ENCODE data around the gene ITGA11. TPM values are rescaled to one million over a fixed set of nuclear protein-coding genes. Genes with fewer than 3 reads are reported as not detected.

The ITGA11 gene
- total RNA-seq, 3 donors from 2014 or later (not counting 1 experiment from before 2014, with no cell fraction given) = not detected

DNA sequence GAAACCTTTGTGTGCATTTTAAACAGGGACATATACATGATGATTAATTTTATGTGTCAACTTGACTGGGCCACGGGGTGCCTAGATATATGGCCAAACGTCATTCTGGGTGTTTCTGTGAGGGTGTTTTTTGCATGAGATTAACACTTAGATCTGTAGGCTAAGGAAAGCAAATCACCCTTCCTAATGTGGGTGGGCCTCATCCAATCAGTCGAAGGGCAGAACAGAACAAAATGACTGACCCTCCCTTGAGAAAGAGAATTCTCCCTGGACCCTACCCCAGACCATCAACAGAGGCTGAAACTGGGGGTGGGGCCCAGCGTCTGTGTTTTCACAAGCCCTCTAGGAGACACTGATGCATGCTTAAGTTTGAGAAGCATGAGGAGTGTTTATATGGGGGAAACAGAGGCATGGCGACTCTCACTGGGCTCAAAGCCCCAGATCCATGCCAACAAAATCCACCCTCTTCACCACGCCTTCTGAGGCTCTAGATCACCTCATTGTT is 56.2 kb downstream of the ITGA11 start:
- no peaks in the 10 kb centered on the region for H3K4me1 Mint-ChIP-seq
- no peak for DNase-seq
- H3K9me3 Mint-ChIP-seq = no peaks in the 10 kb centered on the region
- H3K9me3 ChIP-seq (ENCODE audit: control insufficient read depth, insufficient read depth, low read length) = no peaks in the 10 kb centered on the region
- H3K27ac Mint-ChIP-seq = no peak overlapping the region
- ATAC-seq = no peak
- 72% methylated on average over 5 of the region's 6 CpGs for WGBS (ENCODE audit: insufficient coverage)
- no peaks in the 10 kb centered on the region for H3K4me1 ChIP-seq (ENCODE audit: control insufficient read depth, insufficient read depth, low read length)
- H3K27me3 ChIP-seq (ENCODE audit: control insufficient read depth, insufficient read depth, low read length) = no peaks in the 10 kb centered on the region
- intact Hi-C loops (cut with micrococcal nuclease) = no loop called here
- no peak for TF ChIP-seq CTCF (IDR thresholded peaks at IDR 0.05)
- H3K36me3 Mint-ChIP-seq = no peaks in the 10 kb centered on the region
- no peak overlapping the region for H3K4me3 ChIP-seq (ENCODE audit: low read length)
- H3K27me3 Mint-ChIP-seq (ENCODE audit: low read depth in 2 of 2) = no peaks in the 10 kb centered on the region
- H3K36me3 ChIP-seq (ENCODE audit: control insufficient read depth, insufficient read depth, low read length) = no peaks in the 10 kb centered on the region
- no peak overlapping the region for H3K27ac ChIP-seq (ENCODE audit: low read length)
- no peak overlapping the region for H3K4me3 Mint-ChIP-seq

- H3K27me3 ChIP-seq (ENCODE audit: control insufficient read depth, insufficient read depth, low read length) = no peaks in the 10 kb centered on the region
- H3K27ac Mint-ChIP-seq = no peak overlapping the region
- H3K27me3 Mint-ChIP-seq (ENCODE audit: low read depth in 2 of 2) = no peaks in the 10 kb centered on the region
- WGBS (ENCODE audit: insufficient coverage) = 91% methylated on average over 2 of the region's 5 CpGs
- no peaks in the 10 kb centered on the region for H3K9me3 ChIP-seq (ENCODE audit: control insufficient read depth, insufficient read depth, low read length)
- no peak for TF ChIP-seq CTCF (IDR thresholded peaks at IDR 0.05)
- H3K36me3 Mint-ChIP-seq = no peaks in the 10 kb centered on the region
- no peaks in the 10 kb centered on the region for H3K36me3 ChIP-seq (ENCODE audit: control insufficient read depth, insufficient read depth, low read length)
- no peak for DNase-seq
- H3K9me3 Mint-ChIP-seq = no peaks in the 10 kb centered on the region
- no peak overlapping the region for H3K4me3 ChIP-seq (ENCODE audit: low read length)
- no peaks in the 10 kb centered on the region for H3K4me1 Mint-ChIP-seq
- intact Hi-C loops (cut with micrococcal nuclease) = no loop called here
- H3K4me1 ChIP-seq (ENCODE audit: control insufficient read depth, insufficient read depth, low read length) = no peaks in the 10 kb centered on the region
- no peak for ATAC-seq
- H3K4me3 Mint-ChIP-seq = no peak overlapping the region
- no peak overlapping the region for H3K27ac ChIP-seq (ENCODE audit: low read length)
These were observed 56.8 kb downstream of the ITGA11 start for GRCh38 chr15:68375191-68375631.

DNA sequence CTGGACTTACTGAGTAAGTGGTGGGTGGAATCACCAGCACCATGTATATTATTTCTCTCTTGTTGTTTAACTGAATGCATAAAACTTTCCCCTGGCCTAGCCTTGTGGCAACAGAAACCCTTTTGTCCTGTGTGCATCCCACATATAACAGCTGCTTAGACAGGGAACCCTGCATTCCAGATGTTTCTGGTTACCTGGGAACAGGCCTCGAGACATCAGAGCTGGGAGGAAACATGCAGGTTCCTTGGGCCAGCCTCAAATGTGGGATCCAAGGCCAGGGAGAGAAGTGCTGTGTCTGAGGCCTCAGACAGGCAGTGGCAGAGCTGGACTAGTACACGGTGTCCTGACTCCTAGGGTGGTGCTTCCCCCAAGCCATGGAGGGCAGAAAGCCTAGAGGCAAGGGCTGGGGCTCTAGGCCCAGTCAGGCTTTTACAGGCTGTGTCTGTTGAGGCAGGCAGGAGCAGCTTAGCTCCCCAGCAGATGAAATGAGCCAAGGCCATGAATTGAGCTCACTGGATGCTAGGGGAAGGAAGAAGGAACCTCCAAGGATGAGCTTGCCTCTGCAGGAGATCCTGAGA is 57.7 kb downstream of the ITGA11 start:
- Histone ChIP-seq H3K4me1 (ENCODE audit: control insufficient read depth, insufficient read depth, low read length) (no peaks in the 10 kb centered on the region), H3K4me3 (ENCODE audit: low read length) (no peak overlapping the region), H3K27me3 (ENCODE audit: control insufficient read depth, insufficient read depth, low read length) (no peaks in the 10 kb centered on the region), H3K27ac (ENCODE audit: low read length) (no peak overlapping the region), H3K9me3 (ENCODE audit: control insufficient read depth, insufficient read depth, low read length) (no peaks in the 10 kb centered on the region), H3K36me3 (ENCODE audit: control insufficient read depth, insufficient read depth, low read length) (no peaks in the 10 kb centered on the region)
- H3K27me3 Mint-ChIP-seq (ENCODE audit: low read depth in 2 of 2) = no peaks in the 10 kb centered on the region
- no peak overlapping the region for H3K27ac Mint-ChIP-seq
- no peaks in the 10 kb centered on the region for H3K36me3 Mint-ChIP-seq
- H3K9me3 Mint-ChIP-seq = no peaks in the 10 kb centered on the region
- no peak overlapping the region for H3K4me3 Mint-ChIP-seq
- ATAC-seq (no peak), DNase-seq (no peak)
- no peaks in the 10 kb centered on the region for H3K4me1 Mint-ChIP-seq
- 73% methylated on average over 2 of the region's 2 CpGs for WGBS (ENCODE audit: insufficient coverage)
- TF ChIP-seq CTCF (IDR thresholded peaks at IDR 0.05) = no peak
- intact Hi-C loops (cut with micrococcal nuclease) = no loop called here

DNA sequence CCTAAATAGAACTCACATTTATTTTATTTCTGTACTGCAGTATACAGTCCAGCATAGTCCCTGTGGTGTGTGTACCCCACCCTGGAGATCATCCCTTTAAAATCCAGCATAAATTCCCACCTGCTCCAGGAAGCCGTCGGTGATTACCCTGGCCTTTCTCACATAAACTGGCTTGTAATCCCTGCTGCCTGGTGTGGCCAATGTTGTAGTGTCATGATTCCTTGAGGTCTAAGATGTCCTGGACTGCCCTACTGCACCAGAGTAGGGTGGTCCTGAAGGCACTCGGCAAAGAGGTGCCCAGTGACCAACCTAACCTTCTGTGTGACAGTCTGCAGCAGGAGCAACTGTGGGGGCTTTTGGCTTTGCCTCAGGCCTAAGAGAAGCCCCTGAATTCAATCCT is 58.9 kb downstream of the ITGA11 start:
- H3K4me1 Mint-ChIP-seq = no peaks in the 10 kb centered on the region
- H3K27ac Mint-ChIP-seq = no peak overlapping the region
- WGBS (ENCODE audit: insufficient coverage) = 81% methylated on average over 3 of the region's 3 CpGs

More for the DNA sequence above, 58.9 kb downstream of the ITGA11 start:
- no peak for TF ChIP-seq CTCF (IDR thresholded peaks at IDR 0.05)
- Histone ChIP-seq H3K4me1 (ENCODE audit: control insufficient read depth, insufficient read depth, low read length) (no peaks in the 10 kb centered on the region), H3K36me3 (ENCODE audit: control insufficient read depth, insufficient read depth, low read length) (no peaks in the 10 kb centered on the region), H3K4me3 (ENCODE audit: low read length) (no peak overlapping the region), H3K27ac (ENCODE audit: low read length) (no peak overlapping the region), H3K27me3 (ENCODE audit: control insufficient read depth, insufficient read depth, low read length) (no peaks in the 10 kb centered on the region), H3K9me3 (ENCODE audit: control insufficient read depth, insufficient read depth, low read length) (no peaks in the 10 kb centered on the region)
- Mint-ChIP-seq H3K27me3 (ENCODE audit: low read depth in 2 of 2) (peaks cover 0 to 7% of the 10 kb centered on the region in 2 donors), H3K4me3 (no peak overlapping the region), H3K36me3 (no peaks in the 10 kb centered on the region), H3K9me3 (no peaks in the 10 kb centered on the region)
- intact Hi-C loops (cut with micrococcal nuclease) = no loop called here
- no peak for ATAC-seq
- DNase-seq = no peak

Data from natural killer cell (primary cell).